HG02884 (cell line): ENCODE measurements around the gene HIPK2.
"Not testable (repeated sequence)": the region's sequence is repeated elsewhere in the genome, so short reads cannot be mapped to it uniquely, and the experiment has no call there.

ENCODE experiments used
- ATAC-seq: cut with Tn5 transposase; IDR thresholded peaks from one replicate; pipeline ENCODE4 v1.9.1; 2021; ENCODE audit warnings: mild to moderate bottlenecking, moderate library complexity; ENCODE audit not compliant: unreplicated experiment

HIPK2 gene

DNA sequence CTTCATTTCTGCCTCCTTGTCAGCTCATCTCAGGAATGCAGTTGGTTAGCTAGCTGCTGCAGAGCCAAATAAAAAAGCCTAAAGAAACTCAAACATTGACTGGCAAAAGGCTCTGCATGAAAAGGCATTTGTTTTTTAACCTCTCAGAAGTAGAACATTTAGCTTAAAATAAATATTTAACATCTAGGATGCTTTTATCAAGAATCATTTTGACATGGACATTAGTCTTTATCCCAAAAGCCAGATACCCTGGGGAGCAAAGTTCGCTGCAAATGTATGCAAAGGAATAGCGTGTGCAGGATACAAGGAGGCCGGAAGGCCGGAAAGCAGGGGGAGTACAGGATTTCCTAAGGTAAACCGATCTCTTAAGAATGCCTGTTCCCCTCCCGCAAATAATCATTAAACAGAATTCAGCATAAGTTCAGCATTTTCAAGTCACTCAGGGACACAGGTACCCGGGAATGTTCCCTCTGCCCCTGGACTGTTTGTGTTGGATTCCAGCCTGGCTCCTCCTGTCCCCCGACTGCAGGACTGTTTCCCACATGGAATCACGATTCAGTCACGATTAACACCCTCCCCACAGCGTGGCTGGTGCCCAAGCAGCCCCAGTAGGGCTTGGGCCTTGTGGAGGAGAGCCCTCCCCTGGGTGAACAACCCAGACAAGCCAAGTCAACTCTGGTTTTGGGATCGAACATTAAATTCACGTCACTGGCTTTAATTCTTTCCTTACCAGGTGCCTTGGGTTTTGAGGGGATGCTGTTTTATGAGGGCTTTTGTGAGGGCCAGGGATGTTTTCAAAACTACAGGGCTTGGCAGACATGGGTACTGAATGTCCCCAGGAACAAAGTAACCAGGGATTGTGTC is 97.8 kb downstream of the HIPK2 start:
- ATAC-seq: no peak

DNA sequence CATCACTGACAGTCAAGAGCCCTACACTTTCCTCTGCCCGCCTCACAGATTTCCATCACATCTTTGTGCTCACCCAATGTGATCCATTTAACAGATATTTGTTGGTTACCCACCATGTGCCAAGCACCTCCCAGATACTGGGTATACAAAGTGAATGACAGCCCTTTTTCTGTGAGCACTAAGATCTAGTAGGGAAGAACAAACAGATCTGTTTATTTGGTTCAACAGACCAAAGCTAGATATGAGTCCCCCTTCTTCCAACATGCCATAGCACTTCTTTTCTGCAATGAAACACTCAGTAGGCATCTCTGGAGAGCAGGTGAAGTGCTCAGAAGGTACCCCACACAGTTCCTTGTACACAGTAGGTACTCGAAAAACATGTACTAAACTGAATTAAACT is 101.4 kb downstream of the HIPK2 start:
- ATAC-seq: no peak

DNA sequence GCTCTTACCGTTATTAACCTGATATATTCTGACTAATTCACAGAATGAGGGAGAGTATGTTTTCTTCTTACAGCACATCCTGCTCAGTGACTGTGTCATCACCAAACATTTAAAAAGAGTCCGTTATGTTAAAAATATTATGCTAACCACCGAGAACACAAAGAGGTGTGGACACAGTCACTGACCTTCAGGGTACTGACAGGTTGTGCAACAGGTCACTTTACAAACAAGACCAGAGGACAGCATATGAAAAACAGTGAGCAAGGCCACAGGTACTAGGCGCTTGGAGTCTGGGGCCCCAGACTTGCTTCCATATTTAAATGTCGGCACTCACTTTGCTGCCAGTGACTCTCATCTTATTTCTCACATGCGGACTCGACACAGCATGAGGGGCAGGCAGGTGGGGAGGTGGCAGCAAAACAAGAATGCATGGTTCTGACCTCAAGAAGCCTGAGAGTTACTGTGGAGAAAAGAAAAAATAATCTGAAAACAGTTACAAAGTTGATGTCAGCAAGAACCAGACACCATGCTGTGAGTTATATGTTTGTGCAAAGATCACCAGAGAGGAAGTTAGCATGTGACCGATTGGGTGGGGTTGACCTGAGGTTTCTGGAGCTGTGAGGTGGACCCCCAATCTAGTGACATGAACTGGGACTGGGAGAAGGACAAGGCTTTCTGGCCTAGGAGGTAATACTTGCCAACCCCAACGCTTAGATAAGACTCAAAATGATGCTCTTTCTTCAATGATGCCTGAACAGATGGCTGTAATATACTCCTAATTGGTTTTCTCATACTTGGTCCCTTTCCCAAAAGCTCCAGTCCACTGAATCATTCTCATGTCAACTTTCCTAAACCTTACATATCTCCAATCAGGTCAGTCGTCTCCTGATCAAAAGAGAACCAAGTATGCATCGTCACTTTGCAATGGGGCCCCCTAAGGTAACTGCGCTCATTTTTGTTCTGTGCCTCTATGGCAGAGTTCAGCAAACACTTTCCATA is 102.4 kb downstream of the HIPK2 start:
- no peak for ATAC-seq

DNA sequence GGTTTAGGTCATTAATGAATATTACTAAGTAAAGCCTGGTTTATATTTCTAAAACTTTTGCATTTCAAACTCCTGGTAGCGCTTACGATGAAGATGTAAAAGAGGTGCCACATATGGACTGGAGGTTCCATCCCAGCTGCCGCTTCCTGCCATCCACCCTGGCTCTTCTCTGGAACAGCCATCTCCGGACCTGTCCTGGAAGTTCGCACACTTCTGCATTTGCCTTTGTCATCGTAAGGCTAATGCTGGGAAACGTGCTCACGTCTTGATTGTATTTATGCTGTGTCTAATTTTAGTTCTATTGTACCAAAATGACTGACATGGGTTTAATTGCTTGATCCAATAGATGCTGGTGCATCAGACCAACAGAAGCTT is 103.1 kb downstream of the HIPK2 start:
- ATAC-seq: no peak

DNA sequence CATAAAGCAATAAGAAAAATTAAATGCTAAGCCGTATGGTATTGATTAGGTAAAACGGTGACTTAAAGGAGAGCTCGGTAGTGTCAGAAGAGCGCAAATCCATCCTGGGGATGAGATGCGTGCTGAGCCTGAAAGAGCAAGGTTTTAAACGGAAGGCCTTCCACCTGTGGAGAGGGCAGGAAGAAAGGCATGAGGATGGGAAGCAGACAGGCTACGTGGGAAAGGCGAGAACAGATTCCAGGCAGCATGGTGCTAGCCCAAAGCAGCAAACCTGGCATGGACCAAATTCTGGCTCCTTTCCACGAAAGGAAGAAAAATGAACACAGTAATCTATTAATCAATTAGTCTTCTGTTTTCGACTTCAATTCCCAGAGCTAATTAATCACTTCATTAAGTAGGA is 103.5 kb downstream of the HIPK2 start:
- no peak for ATAC-seq

DNA sequence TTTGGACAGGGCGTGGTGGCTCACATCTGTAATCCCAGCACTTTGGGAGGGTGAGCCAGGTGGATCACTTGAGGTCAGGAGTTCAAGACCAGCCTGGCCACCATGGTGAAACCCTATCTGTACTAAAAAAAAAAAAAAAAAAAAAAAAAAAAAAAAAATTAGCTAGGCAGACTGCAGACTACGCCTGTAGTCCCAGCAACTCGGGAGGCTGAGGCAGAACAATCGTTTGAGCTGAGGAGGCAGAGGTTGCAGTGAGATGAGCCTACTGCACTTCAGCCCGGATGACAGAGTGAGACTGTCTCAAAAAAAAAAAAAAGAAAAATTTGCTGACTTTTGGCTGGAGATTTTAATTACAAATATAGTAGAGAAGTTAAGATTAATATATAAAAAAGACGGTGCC is 104.0 kb downstream of the HIPK2 start:
- ATAC-seq: no peak

DNA sequence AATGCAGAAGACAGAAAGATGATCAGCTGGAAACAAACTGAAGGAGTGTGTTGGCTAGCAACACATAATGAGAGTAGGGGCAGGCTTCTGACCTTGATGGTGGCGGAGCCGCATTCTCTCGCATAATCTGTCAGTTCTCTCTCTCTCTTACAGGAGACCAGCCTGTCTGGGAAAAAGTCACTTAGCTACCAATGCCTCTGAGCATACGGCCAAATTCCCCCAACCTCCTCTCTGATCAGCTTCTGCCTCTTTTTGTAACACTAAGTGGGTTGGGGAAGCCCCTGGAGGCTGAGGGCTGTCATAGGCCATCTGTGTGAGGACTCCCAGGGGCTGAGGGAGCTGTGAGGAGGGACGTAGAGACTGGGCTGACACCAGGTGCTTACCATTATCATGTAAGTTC is 104.6 kb downstream of the HIPK2 start:
- ATAC-seq: peak; percentile 88

DNA sequence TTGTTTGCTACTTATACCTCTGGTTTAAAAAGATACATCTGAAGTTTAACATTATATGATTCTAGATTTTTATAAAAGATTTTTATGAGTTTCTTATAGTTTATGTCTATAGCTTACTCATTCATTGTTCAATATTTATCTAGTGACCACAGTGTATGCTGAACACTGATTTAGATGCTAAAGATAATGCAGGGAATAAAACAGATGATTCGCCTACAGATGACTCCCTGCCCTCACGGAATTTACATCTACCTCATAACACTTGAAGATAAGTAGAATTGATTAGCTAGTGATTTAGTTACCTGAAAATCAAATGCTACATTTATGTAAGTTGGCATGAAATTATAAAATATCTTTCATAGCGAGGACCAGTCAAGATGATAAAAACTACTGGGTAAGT is 105.8 kb downstream of the HIPK2 start:
- ATAC-seq: no peak

DNA sequence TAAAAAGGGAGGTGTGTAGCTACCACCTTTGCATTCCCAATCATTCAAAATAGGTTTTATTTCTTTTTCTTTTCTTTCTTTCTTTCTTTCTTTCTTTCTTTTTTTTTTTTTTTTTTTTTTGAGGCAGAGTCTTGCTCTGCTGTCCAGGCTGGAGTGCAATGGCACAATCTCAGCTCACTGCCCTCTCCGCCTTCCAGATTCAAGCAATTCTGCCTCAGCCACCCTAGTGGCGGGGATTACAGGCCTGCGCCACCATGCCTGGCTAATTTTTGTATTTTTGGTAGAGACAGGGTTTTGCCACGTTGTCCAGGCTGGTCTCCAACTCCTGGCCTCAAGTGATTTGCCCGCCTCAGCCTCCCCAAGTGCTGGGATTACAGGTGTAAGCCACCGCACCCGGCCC is 107.1 kb downstream of the HIPK2 start:
- ATAC-seq: not testable (repeated sequence)

DNA sequence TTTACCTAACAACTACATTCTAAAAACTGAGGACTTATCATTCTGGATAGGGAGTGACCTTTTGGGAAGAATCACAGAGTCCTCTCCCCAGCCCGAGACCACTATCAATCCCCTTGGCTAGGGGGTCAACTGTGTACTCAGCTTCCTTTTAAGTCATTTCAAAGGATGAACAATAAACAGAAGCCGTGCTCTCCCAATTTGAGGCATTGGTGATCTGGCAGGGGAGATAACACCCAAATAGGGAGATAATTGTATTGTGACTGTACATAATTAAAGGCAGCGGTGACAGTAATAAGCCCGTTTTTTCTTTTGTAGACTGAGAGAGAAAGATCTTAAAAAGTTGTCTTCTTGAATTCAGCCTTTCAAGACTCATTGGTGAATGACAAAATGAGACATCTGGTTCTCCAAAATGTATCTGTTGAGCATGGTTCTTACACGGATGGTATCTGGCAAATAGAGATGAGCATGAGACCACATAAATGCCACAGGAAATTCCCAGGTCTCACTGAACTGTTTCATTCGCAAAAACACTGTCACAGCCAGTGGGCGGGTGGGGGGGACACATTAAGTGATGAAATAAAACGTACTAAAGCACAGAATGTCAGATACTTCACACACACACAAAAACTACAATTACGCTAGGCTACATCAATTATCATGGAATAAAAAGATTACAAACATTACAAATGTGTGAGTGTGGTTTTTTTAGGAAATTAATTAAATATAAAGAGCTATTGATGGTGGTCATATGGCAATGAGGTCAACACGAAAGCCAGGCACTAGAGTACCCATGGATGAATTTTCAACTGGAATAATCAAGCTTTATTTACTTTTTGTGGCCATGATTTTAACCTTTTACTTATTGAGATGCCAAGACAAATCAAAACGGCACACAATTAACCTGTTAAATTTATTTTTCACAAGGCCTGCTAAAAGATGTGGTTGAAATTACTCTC is 108.4 kb downstream of the HIPK2 start:
- no peak for ATAC-seq

DNA sequence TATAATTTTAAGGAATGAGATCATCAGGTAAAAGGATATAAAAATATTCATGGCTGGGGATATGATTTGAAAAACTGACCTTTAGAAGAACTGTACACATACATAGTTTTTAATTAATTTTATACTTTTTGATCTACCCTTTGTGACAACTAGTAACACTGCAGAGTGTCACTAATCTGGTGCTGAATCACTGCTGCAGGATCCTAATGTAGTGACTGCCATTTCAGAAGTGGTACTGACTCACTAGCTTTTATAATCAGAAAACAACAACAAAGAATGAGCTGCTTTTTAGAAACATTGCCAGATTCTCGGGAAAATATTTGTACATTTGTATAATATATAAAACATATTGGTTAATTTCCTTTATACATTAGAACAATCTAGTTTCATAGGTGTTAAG is 110.4 kb downstream of the HIPK2 start:
- no peak for ATAC-seq

DNA sequence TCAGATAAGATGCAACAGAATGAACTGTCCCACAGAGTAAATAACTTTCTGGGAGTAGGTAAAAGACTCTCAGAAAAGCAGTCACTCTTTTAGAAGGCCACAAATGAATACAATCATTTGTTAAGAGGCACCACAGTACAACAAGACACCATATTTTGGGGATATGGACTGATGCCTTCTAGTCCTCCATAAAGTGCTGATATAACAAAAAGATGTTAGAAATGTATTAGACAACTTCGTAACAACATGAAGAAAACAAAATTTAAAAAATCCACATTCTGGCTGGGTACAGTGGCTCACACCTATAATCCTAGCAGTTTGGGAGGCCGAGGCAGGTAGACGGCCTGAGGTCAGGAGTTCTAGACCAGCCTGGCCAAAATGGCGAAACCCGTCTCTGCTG is 111.3 kb downstream of the HIPK2 start:
- no peak for ATAC-seq

DNA sequence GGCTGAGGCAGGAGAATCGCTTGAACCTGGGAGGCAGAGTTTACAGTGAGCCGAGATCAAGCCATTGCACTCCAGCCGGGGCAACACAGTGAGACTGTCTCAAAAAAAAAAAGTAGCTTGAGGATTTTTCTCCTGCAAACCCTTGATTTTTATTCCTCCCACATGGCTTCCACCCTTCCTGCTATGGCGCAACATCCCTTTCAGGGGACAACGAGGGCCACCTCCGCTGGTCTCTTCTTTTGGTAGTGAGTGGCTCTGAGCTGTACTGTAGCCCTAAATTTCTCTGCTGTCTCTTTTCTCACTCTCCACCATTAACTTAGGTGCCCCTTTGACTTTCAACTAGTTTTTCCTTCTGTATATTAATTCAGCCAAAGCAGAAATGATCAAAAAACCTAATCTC is 113.4 kb downstream of the HIPK2 start:
- no peak for ATAC-seq

DNA sequence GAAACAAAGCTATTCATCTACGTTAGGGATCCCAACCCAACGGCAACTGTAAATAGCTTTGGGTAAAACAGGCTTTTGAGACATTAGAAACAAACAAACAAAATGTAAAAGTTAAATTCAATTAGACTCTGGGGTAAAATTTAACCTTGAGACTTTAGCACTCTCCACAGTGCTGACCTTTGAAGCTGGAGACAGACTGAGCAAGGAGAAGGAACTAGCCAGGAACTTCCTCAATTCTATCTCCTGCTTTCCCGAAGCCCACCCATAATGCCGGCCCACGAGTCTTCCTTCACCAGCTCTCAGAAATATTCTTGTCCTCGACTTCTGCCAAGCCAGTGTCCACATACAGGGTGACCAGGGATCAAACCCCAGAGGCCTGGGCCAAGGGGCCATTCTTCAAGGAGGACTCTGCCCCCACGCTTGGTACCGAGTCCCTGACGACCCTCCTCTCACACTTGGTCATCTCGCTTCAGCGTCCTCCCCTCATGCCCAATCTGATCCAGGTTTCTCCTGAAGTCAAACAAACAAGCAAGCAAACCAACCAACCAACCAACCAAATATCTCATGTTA is 114.1 kb downstream of the HIPK2 start:
- ATAC-seq: no peak

DNA sequence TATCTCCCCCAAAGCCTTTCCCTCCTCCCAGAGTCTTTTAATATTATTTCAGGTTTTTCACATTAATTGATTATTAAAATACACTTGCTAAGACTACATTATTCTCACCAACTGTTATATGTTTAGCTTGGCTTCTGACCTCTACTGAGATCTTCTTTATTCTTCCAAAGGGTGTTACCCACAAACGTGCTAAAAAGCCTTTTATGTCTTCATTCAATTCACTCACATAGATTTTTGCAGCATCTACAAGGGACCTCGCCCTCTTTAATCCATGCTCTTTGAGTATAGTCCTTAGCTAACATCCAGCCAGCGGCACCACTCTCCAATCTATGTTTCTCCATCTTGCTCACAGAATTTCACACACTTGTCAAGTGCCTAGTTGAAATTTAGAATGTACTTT is 115.9 kb downstream of the HIPK2 start:
- no peak for ATAC-seq

DNA sequence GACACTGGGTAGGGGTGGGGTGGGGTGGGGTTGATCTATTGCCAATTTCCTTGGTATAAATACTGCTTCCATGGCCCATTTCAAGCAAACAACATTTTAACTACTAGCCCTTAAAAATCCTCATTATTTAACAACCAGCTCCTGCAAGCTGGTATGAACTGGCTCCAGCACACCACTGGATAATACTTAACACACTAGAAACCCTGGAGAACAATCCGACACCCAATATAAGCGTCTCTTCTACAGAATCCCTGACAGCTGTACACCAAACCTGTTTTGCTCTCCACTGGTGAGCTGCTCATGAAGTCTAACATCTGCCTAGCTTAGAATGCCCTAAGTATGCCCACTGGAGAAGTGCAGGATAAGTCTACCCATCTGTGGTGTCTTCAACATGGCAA is 116.8 kb downstream of the HIPK2 start:
- ATAC-seq: no peak

DNA sequence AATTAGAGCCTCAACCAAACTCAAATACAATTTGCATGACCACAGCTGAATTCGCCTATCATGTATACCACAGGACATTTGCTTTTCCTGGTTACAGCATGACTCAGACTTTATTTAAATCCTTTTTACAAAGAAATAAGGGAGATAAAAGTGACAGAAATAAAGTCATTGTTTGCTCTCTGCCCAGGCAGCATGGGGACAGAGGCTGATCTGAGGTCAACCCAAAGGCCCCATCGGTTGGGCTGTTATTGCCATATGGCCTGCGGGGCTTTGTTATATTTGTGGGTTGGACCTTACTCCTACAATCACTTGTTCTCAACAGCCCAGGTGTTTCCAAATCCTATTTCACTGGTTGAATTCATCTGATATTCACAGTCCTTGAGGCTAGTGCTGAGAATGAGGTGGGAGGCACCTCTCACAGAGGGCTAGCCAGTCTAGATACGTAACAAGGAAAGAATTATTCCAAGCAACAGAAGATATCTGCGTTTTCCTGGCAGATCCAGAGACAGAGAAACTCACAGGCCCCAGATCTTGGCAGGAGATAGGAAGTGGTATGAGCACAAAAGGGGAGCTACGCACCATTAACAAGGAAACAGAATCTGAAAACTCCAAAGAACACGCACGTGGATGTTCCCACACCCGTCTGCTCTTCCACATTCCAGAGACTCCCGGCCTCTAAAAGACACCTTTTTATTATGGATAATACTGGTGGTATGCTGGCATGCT is 117.3 kb downstream of the HIPK2 start:
- ATAC-seq: no peak

DNA sequence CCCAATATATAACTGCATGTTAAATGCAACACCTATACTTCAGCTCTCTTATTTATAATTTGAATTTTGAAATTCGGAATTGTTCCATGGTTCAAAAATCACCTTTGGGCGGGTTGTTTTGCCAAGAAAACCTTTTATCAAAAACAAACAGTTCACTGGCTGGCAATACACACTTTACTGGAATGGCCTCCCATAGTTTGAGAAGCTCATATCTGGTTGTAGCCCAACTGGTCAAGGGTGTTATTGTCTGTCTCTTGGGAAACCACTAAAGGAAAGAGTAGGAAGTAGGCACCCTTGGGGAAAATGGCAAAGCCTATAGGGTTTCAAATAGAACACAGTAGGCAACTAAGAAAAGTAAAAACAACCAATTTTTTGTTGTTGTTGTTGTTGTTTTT is 117.9 kb downstream of the HIPK2 start:
- no peak for ATAC-seq

DNA sequence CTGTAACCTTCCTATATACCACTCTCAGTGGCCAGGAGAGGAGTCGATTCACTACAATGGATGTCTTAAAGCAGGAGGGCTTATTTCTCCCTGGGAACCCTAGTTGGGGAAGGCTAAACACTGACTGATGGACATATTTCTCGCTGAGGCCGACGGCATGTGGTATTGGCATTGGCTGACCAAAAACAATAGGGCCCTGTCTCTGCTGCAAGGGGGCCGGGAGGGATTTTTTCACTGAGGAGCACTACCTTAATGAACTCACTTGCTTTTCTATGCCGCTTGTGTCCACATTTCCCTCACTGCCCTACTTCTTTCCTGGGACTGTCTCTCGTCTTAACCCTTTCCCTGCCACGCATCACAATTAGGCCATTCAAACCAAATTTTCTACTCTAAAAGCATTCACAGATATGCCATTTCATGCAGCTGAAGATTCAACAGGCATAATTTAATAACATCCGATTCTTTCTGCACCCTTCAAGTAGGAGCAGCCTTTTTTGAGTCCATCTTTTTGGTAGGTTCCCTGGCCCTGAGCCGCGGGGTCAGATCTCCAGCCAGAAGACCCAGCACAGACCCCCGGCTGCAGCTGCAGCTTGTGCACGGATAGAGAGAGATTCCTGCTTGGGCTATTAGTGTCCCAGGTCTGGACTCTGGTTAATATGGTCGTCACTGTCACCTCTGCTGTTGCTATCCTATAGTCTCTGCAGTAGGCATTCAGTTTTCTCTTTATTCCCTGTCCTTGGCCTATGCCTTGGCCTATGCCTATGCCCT is 118.7 kb downstream of the HIPK2 start:
- no peak for ATAC-seq
